ENCODE results near the gene EXOSC1.
A peak's percentile ranks its signal among the peaks of the same experiment; 100 is the strongest.

EXOSC1 gene

GRCh38 chr10:97444212-97444611 lies 1.6 kb downstream of the EXOSC1 start:
- Histone ChIP-seq H3K27me3 (replicated peaks; ENCODE audit: control insufficient read depth, insufficient read depth, low read length, poor library complexity, severe bottlenecking) (no peaks in the 10 kb centered on the region), H3K9me3 (ENCODE audit: control insufficient read depth, low read length) (no peaks in the 10 kb centered on the region), H3K27ac (ENCODE audit: insufficient read depth, low read length, poor library complexity, severe bottlenecking) (no peak overlapping the region), H3K4me1 (ENCODE audit: control insufficient read depth, insufficient read depth, low read length, poor library complexity, severe bottlenecking) (peaks cover 19% of the 10 kb centered on the region), H3K36me3 (ENCODE audit: control insufficient read depth, insufficient read depth, low read length) (peaks cover 1% of the 10 kb centered on the region), H3K4me3 (ENCODE audit: insufficient read depth, low read depth, low read length, poor library complexity, severe bottlenecking) (no peak overlapping the region)
- no peak for DNase-seq

- Histone ChIP-seq H3K27me3 (replicated peaks; ENCODE audit: control insufficient read depth, insufficient read depth, low read length, poor library complexity, severe bottlenecking) (no peaks in the 10 kb centered on the region), H3K9me3 (ENCODE audit: control insufficient read depth, low read length) (no peaks in the 10 kb centered on the region), H3K4me1 (ENCODE audit: control insufficient read depth, insufficient read depth, low read length, poor library complexity, severe bottlenecking) (peaks cover 18% of the 10 kb centered on the region), H3K4me3 (ENCODE audit: insufficient read depth, low read depth, low read length, poor library complexity, severe bottlenecking) (no peak overlapping the region), H3K27ac (ENCODE audit: insufficient read depth, low read length, poor library complexity, severe bottlenecking) (no peak overlapping the region), H3K36me3 (ENCODE audit: control insufficient read depth, insufficient read depth, low read length) (peaks cover 19% of the 10 kb centered on the region)
- DNase-seq: no peak
Measured at GRCh38 chr10:97442277-97442676, 3.5 kb downstream of the EXOSC1 start.

GRCh38 chr10:97435211-97435610 lies 10.6 kb downstream of the EXOSC1 start:
- peaks cover 70% of the 10 kb centered on the region for H3K36me3 ChIP-seq (ENCODE audit: control insufficient read depth, insufficient read depth, low read length)
- H3K9me3 ChIP-seq (ENCODE audit: control insufficient read depth, low read length): no peaks in the 10 kb centered on the region
- no peak overlapping the region for H3K4me3 ChIP-seq (ENCODE audit: insufficient read depth, low read depth, low read length, poor library complexity, severe bottlenecking)
- no peak overlapping the region for H3K27ac ChIP-seq (ENCODE audit: insufficient read depth, low read length, poor library complexity, severe bottlenecking)
- no peaks in the 10 kb centered on the region for H3K27me3 ChIP-seq (replicated peaks; ENCODE audit: control insufficient read depth, insufficient read depth, low read length, poor library complexity, severe bottlenecking)
- H3K4me1 ChIP-seq (ENCODE audit: control insufficient read depth, insufficient read depth, low read length, poor library complexity, severe bottlenecking): no peaks in the 10 kb centered on the region
- no peak for DNase-seq

DNA sequence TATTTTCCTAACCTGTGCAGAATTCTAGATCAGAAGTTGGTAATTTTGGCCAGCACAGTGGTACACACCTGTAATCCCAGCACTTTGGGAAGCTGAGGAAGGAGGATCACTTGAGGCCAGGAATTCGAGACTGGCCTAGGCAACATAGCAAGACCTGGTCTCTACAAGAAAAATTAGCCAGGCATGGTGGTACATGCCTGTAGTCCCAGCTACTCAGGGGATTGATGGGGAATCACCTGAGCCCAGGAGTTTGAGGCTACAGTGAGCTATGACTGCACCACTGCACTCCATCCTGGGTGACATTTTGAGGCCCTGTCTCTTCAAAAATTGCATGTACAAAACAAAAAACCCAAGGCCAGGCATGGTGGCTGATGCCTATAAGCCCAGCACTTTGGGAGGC lies 11.2 kb downstream of the EXOSC1 start:
- H3K4me1 ChIP-seq (ENCODE audit: control insufficient read depth, insufficient read depth, low read length, poor library complexity, severe bottlenecking): no peaks in the 10 kb centered on the region
- no peaks in the 10 kb centered on the region for H3K27me3 ChIP-seq (replicated peaks; ENCODE audit: control insufficient read depth, insufficient read depth, low read length, poor library complexity, severe bottlenecking)
- no peak overlapping the region for H3K27ac ChIP-seq (ENCODE audit: insufficient read depth, low read length, poor library complexity, severe bottlenecking)
- H3K4me3 ChIP-seq (ENCODE audit: insufficient read depth, low read depth, low read length, poor library complexity, severe bottlenecking): no peak overlapping the region
- no peaks in the 10 kb centered on the region for H3K9me3 ChIP-seq (ENCODE audit: control insufficient read depth, low read length)
- H3K36me3 ChIP-seq (ENCODE audit: control insufficient read depth, insufficient read depth, low read length): peaks cover 76% of the 10 kb centered on the region
- no peak for DNase-seq

DNA sequence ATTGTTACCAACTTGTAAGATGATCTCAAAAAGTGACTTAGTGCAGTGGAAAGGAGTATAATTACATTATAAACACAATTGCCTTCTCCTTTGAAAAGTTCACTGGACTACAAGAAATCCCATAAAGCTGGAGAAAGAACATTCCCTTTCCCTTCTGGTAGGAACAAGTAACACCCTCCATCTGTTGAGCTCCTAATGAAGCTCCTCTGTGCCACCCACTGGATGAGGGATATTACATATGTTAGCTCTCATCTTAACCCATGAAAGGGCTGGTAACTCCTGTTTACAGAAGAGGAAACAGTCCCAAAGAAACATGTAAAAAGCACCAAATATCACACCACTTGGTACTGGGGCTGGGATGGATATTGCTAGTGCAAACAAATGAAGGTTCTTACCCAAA lies 11.8 kb downstream of the EXOSC1 start:
- Histone ChIP-seq H3K9me3 (ENCODE audit: control insufficient read depth, low read length) (no peaks in the 10 kb centered on the region), H3K4me3 (ENCODE audit: insufficient read depth, low read depth, low read length, poor library complexity, severe bottlenecking) (no peak overlapping the region), H3K36me3 (ENCODE audit: control insufficient read depth, insufficient read depth, low read length) (peaks cover 73% of the 10 kb centered on the region), H3K27me3 (replicated peaks; ENCODE audit: control insufficient read depth, insufficient read depth, low read length, poor library complexity, severe bottlenecking) (no peaks in the 10 kb centered on the region), H3K27ac (ENCODE audit: insufficient read depth, low read length, poor library complexity, severe bottlenecking) (no peak overlapping the region), H3K4me1 (ENCODE audit: control insufficient read depth, insufficient read depth, low read length, poor library complexity, severe bottlenecking) (no peaks in the 10 kb centered on the region)
- no peak for DNase-seq

DNA sequence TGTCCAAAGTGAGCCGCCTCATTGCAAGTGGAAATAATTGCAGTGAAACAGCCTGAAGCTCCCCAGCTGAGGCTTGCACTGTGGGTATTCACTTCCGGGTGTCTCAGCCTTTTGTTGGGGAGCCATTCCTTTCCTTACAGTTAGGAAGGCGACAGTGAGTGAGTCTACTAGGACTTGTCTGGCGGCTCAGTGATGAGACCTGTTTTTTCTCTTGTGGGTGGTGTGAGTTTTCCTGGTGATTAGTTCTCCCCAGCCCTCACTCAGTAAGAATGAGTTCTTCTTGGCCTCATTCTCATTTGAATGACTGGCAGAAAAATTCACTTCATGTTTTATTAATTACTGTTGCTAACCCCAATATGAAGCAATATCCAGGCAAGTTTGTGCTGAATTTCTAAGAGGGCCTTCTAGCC lies 17.2 kb downstream of the EXOSC1 start:
- H3K27ac ChIP-seq (ENCODE audit: insufficient read depth, low read length, poor library complexity, severe bottlenecking): peak overlapping the region; percentile 81
- no peaks in the 10 kb centered on the region for H3K27me3 ChIP-seq (replicated peaks; ENCODE audit: control insufficient read depth, insufficient read depth, low read length, poor library complexity, severe bottlenecking)
- peaks cover 27% of the 10 kb centered on the region for H3K4me1 ChIP-seq (ENCODE audit: control insufficient read depth, insufficient read depth, low read length, poor library complexity, severe bottlenecking)
- H3K4me3 ChIP-seq (ENCODE audit: insufficient read depth, low read depth, low read length, poor library complexity, severe bottlenecking): peak overlapping the region; percentile 5
- DNase-seq: peak in 1 of 3 donors; percentile 25
- H3K36me3 ChIP-seq (ENCODE audit: control insufficient read depth, insufficient read depth, low read length): peaks cover 29% of the 10 kb centered on the region
- H3K9me3 ChIP-seq (ENCODE audit: control insufficient read depth, low read length): no peaks in the 10 kb centered on the region

- no peaks in the 10 kb centered on the region for H3K27me3 ChIP-seq (replicated peaks; ENCODE audit: control insufficient read depth, insufficient read depth, low read length, poor library complexity, severe bottlenecking)
- H3K36me3 ChIP-seq (ENCODE audit: control insufficient read depth, insufficient read depth, low read length): peaks cover 25% of the 10 kb centered on the region
- peaks cover 27% of the 10 kb centered on the region for H3K4me1 ChIP-seq (ENCODE audit: control insufficient read depth, insufficient read depth, low read length, poor library complexity, severe bottlenecking)
- peak overlapping the region; percentile 81 for H3K27ac ChIP-seq (ENCODE audit: insufficient read depth, low read length, poor library complexity, severe bottlenecking)
- H3K9me3 ChIP-seq (ENCODE audit: control insufficient read depth, low read length): no peaks in the 10 kb centered on the region
- H3K4me3 ChIP-seq (ENCODE audit: insufficient read depth, low read depth, low read length, poor library complexity, severe bottlenecking): peak overlapping the region; percentile 85
- DNase-seq: no peak
Measured at GRCh38 chr10:97427571-97428179, 18.1 kb downstream of the EXOSC1 start.

DNA sequence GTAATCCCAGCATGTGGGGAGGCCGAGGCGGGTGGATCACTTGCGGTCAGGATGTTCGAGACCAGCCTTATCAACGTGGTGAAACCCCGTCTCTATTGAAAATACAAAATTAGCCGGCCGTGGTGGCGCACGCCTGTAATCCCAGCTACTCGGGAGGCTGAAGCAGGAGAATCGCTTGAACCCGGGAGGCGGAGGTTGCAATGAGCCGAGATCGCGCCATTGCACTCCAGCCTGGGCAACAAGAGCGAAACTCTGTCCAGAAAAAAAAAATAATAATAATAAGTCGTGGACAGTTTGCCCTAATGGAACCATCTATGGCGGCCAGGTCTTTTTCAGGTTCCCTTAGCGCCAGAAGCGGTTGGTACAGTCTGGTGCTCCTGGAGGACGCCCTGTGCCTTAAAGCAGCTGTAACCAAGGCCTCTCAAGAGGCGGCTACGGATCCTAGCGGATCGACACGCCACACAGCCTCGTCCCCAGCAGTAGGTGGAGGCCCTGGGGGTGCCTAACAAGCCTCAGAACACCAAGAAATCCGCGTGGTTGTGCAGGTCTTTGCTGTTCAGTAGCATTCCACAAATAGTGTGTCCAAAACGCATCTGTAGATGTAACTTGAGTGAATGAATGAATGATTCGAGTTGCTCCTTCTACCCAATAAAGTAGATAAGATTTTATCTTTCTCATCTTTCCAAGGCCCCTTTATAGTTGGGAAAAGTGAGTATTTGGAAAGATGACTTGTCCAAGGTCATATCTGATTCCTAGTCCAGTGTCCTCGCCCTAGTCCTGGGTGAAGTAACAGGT lies 18.8 kb downstream of the EXOSC1 start:
- no peaks in the 10 kb centered on the region for H3K9me3 ChIP-seq (ENCODE audit: control insufficient read depth, low read length)
- H3K4me1 ChIP-seq (ENCODE audit: control insufficient read depth, insufficient read depth, low read length, poor library complexity, severe bottlenecking): peaks cover 27% of the 10 kb centered on the region
- no peak for DNase-seq

GRCh38 chr10:97425964-97426775 lies 19.6 kb downstream of the EXOSC1 start, which contains the start of gene PGAM1:
TSS of gene PGAM1 (plus strand) at chr10:97426191. CDS start at chr10:97426308, 117 bp downstream.
- Histone ChIP-seq H3K9me3 (ENCODE audit: control insufficient read depth, low read length) (no peaks in the 10 kb centered on the region), H3K27ac (ENCODE audit: insufficient read depth, low read length, poor library complexity, severe bottlenecking) (peak within 1 kb of the TSS; percentile 81), H3K4me1 (ENCODE audit: control insufficient read depth, insufficient read depth, low read length, poor library complexity, severe bottlenecking) (peaks cover 27% of the 10 kb centered on the region), H3K27me3 (replicated peaks; ENCODE audit: control insufficient read depth, insufficient read depth, low read length, poor library complexity, severe bottlenecking) (no peaks in the 10 kb centered on the region), H3K36me3 (ENCODE audit: control insufficient read depth, insufficient read depth, low read length) (peaks cover 14% of the 10 kb centered on the region), H3K4me3 (ENCODE audit: insufficient read depth, low read depth, low read length, poor library complexity, severe bottlenecking) (peak within 1 kb of the TSS; percentile 85)
- peak; percentile 94 to 95 (median 95) for DNase-seq

More for the DNA sequence above, 18.8 kb downstream of the EXOSC1 start:
- Histone ChIP-seq H3K27me3 (replicated peaks; ENCODE audit: control insufficient read depth, insufficient read depth, low read length, poor library complexity, severe bottlenecking) (no peaks in the 10 kb centered on the region), H3K36me3 (ENCODE audit: control insufficient read depth, insufficient read depth, low read length) (peaks cover 22% of the 10 kb centered on the region), H3K27ac (ENCODE audit: insufficient read depth, low read length, poor library complexity, severe bottlenecking) (peak overlapping the region; percentile 81), H3K4me3 (ENCODE audit: insufficient read depth, low read depth, low read length, poor library complexity, severe bottlenecking) (peak overlapping the region; percentile 85)

Data from effector memory CD4-positive, alpha-beta T cell (primary cell).